HepG2 (cell line): ENCODE results near the gene ZFP62. TPM values are rescaled to one million over a fixed set of nuclear protein-coding genes. Genes with fewer than 3 reads are reported as not detected.
A peak's percentile ranks its signal among the peaks of the same experiment; 100 is the strongest.

Experiments used
- ATM ChIP-seq: fragments of 450-650 bp; IDR thresholded peaks from 2 replicates; pipeline ENCODE4 v1.7.1; 2017; ENCODE audit warnings: mild to moderate bottlenecking, borderline replicate concordance
- CCAR2 ChIP-seq: fragments of 200-400 bp; formaldehyde crosslinking; optimal IDR thresholded peaks from 2 replicates; pipeline ENCODE3; 2018; ENCODE audit warnings: low read depth, mild to moderate bottlenecking, low read length, moderate library complexity
- IRF2 ChIP-seq: IDR thresholded peaks from 2 replicates; pipeline ENCODE4 v1.6.1; 2018; ENCODE audit warnings: missing genetic modification reagents, missing compliant biosample characterization
- KAT2B ChIP-seq: fragments of 150-350 bp; IDR thresholded peaks from 2 replicates; pipeline ENCODE4 v1.6.1; 2014; ENCODE audit warnings: low read depth, low read length, borderline replicate concordance
- NCOA2 ChIP-seq: sonication (generic); formaldehyde crosslinking; IDR thresholded peaks from 2 replicates; pipeline ENCODE4 v1.8.0; 2022; ENCODE audit warnings: inconsistent platforms
- NONO ChIP-seq, 2 experiments: fragments of 450-650 bp in 1 of 2; sonication (generic) in 1 of 2; formaldehyde crosslinking in 1 of 2; IDR thresholded peaks in 1 of 2; conservative IDR thresholded peaks in 1 of 2; 2 replicates each; pipeline versions ENCODE4 v1.6.1 to v1.8.0; 2017 to 2022; ENCODE audit warnings: mild to moderate bottlenecking in 1 of 2, missing genetic modification reagents in 1 of 2, moderate library complexity in 1 of 2
- PRDM10 ChIP-seq: sonication (generic); formaldehyde crosslinking; IDR thresholded peaks from 2 replicates; pipeline ENCODE4 v1.4.0; 2020; ENCODE audit warnings: low read depth, missing genetic modification reagents
- RAD21 ChIP-seq: fragments of 450-650 bp; formaldehyde crosslinking; IDR thresholded peaks from 2 replicates; pipeline ENCODE4 v1.5.0; 2020; ENCODE audit warnings: mild to moderate bottlenecking
- RORA ChIP-seq: sonication (generic); formaldehyde crosslinking; IDR thresholded peaks from 2 replicates; pipeline ENCODE4 v1.5.0; 2020; ENCODE audit warnings: mild to moderate bottlenecking, missing genetic modification reagents, moderate library complexity
- SIX1 ChIP-seq: sonication (generic); formaldehyde crosslinking; IDR thresholded peaks from 2 replicates; pipeline ENCODE4 v1.4.0; 2020; ENCODE audit warnings: missing genetic modification reagents, borderline replicate concordance
- ZFP62 ChIP-seq: sonication (generic); formaldehyde crosslinking; IDR thresholded peaks from 2 replicates; pipeline ENCODE4 v1.4.0; 2020; ENCODE audit warnings: missing genetic modification reagents
- ZNF513 ChIP-seq: sonication (generic); formaldehyde crosslinking; conservative IDR thresholded peaks from 2 replicates; pipeline ENCODE4 v1.5.0; 2020; ENCODE audit warnings: missing genetic modification reagents
- ZNF543 ChIP-seq: sonication (generic); formaldehyde crosslinking; IDR thresholded peaks from 2 replicates; pipeline ENCODE4 v1.4.0; 2020; ENCODE audit warnings: mild to moderate bottlenecking, missing genetic modification reagents
- ZNF713 ChIP-seq: sonication (generic); formaldehyde crosslinking; IDR thresholded peaks from 2 replicates; pipeline ENCODE4 v1.4.0; 2020; ENCODE audit warnings: mild to moderate bottlenecking, missing genetic modification reagents
- polyA plus RNA-seq, 8 experiments: library from polyadenylated mRNA; depleted of rRNA in 3 of 8; stranded (reverse) in 7 of 8; unstranded in 1 of 8; fragments of >200 nt; fragmentation: Illumina TruSeq in 4 of 8; extraction: Trizol in 4 of 8; gene quantifications; 2 replicates each; pipeline versions ENCODE4 v1.2.1 to v1.2.3, GENCODE V29; 2011 to 2016; ENCODE audit warnings: low read depth in 4 of 8, missing spikeins in 1 of 8, mixed read lengths in 1 of 8; ENCODE audit not compliant: insufficient read depth in 1 of 8
- total RNA-seq, 5 experiments: library from RNA; depleted of rRNA; stranded (reverse); fragments of >200 nt; fragmentation: Illumina TruSeq; extraction: Trizol; gene quantifications; 2 replicates each; pipeline ENCODE4 v1.2.3, GENCODE V29; 2016; ENCODE audit warnings: low read depth in 1 of 5
- TF ChIP-seq, protein P1 (sequence below): sonication (generic); formaldehyde crosslinking; IDR thresholded peaks from 2 replicates; pipeline ENCODE4 v1.5.1; 2020; ENCODE audit warnings: missing genetic modification reagents, mild to moderate bottlenecking, borderline replicate concordance
- TF ChIP-seq, protein P2 (sequence below): sonication (generic); formaldehyde crosslinking; IDR thresholded peaks from 2 replicates; pipeline ENCODE4 v1.4.0; 2020; ENCODE audit warnings: mild to moderate bottlenecking, missing genetic modification reagents
- TF ChIP-seq, protein P3 (sequence below): sonication (generic); formaldehyde crosslinking; IDR thresholded peaks from 2 replicates; pipeline ENCODE4 v1.4.0; 2020; ENCODE audit warnings: missing genetic modification reagents, mild to moderate bottlenecking, borderline replicate concordance

Gene ZFP62
- total and polyA plus RNA-seq, 2 of the 13 experiments (the other 11 are each of a cell fraction or from before 2014, with no cell fraction given), result 8.2 to 19.4 TPM

DNA sequence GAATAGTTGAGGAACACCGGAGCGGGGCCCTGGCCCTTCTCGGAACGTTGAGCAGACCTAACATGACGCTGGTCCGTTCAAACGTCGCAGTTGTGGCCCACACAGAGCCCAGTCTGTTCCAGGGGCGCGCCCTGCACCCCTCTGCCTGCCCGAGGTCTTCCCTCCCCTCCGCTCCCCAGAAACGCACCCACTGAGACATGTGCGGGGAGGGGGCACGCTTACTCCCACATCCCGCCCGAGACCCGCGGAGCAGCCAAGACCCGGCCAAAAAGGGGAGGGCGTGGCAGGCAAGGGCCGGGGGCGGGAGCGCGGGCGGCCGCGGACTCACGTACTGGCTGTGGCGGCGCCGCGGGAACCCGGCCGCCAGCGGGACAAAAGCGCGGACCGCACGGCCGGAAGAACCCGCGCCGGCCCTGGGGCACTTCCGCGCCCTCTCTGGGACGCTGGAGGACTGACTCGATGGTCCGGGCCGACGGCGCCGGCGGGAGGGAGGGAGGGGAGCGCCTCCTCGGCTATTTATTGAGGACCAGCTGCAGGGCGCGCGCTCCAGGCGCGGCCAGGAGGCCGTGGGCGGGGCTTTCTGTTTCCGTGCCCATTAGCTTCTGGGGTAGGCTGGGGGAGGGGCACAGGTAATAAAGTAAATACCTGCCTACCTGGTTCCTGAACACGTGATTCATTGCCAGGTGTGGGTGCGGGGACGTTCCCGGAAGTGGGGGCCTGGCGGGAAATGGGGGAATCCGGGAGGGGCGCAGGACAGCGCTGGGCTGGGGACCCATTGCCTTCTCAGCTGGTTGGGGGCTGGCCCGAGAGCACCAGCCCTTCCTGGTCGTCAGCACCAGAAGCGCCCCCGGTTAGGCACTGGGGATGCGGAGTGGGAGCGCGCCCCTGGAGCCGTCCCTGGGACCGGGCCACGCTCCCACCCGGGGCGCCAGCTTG, at the start of gene ZFP62 (continued):
- TF ChIP-seq NONO (IDR thresholded peaks at IDR 0.05), result no peak
- peak; percentile 87 for TF ChIP-seq NONO (CRISPR knock-in tag; conservative IDR thresholded peaks at IDR 0.05)
- peak; percentile 82 for TF ChIP-seq ZNF543 (CRISPR knock-in tag)
- no peak for TF ChIP-seq ZNF513 (CRISPR knock-in tag)
- no peak for TF ChIP-seq NCOA2 (CRISPR knock-in tag)
- TF ChIP-seq PRDM10 (CRISPR knock-in tag), result no peak
- TF ChIP-seq CCAR2, result no peak
- no peak for TF ChIP-seq RORA (CRISPR knock-in tag)
- TF ChIP-seq KAT2B, result no peak
- TF ChIP-seq, protein P1, sequence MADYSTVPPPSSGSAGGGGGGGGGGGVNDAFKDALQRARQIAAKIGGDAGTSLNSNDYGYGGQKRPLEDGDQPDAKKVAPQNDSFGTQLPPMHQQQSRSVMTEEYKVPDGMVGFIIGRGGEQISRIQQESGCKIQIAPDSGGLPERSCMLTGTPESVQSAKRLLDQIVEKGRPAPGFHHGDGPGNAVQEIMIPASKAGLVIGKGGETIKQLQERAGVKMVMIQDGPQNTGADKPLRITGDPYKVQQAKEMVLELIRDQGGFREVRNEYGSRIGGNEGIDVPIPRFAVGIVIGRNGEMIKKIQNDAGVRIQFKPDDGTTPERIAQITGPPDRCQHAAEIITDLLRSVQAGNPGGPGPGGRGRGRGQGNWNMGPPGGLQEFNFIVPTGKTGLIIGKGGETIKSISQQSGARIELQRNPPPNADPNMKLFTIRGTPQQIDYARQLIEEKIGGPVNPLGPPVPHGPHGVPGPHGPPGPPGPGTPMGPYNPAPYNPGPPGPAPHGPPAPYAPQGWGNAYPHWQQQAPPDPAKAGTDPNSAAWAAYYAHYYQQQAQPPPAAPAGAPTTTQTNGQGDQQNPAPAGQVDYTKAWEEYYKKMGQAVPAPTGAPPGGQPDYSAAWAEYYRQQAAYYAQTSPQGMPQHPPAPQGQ, result no peak
- TF ChIP-seq IRF2 (CRISPR knock-in tag), result 0 out of 2 replicates have a peak, but pooled peaks have one; percentile 17
- no peak for TF ChIP-seq ZNF713 (CRISPR knock-in tag)
- TF ChIP-seq, protein P2, sequence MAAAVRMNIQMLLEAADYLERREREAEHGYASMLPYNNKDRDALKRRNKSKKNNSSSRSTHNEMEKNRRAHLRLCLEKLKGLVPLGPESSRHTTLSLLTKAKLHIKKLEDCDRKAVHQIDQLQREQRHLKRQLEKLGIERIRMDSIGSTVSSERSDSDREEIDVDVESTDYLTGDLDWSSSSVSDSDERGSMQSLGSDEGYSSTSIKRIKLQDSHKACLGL (CRISPR knock-in tag), result peak; percentile 29; the same call in 1 of the 2 replicates
- no peak for TF ChIP-seq RAD21
- no peak for TF ChIP-seq ZFP62 (CRISPR knock-in tag)
- no peak for TF ChIP-seq SIX1 (CRISPR knock-in tag)
- TF ChIP-seq, protein P3, sequence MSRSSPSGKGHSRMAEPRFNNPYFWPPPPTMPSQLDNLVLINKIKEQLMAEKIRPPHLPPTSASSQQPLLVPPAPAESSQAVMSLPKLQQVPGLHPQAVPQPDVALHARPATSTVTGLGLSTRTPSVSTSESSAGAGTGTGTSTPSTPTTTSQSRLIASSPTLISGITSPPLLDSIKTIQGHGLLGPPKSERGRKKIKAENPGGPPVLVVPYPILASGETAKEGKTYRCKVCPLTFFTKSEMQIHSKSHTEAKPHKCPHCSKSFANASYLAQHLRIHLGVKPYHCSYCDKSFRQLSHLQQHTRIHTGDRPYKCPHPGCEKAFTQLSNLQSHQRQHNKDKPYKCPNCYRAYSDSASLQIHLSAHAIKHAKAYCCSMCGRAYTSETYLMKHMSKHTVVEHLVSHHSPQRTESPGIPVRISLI (CRISPR knock-in tag), result no peak
- no peak for TF ChIP-seq ATM
